Stomach (tissue), 9 donors: ENCODE results near the gene TAS1R1. TPM values are rescaled to one million over a fixed set of nuclear protein-coding genes. Genes with fewer than 3 reads are reported as not detected.

Source experiments
- DNase-seq, 2 donors: peaks; one replicate each; pipeline versions ENCODE4 v3.0.0 to v3.0.0-alpha.2; 2013 to 2019
- H3K27ac ChIP-seq, 5 donors: fragments of 200-600 bp in 4 of 5; sonication (generic) in 4 of 5; one replicate each; pipeline ENCODE4 v1.5.1; 2013 to 2019; ENCODE audit warnings: mild to moderate bottlenecking in 1 of 5, moderate library complexity in 1 of 5
- H3K27me3 ChIP-seq, 3 donors: fragments of 200-600 bp; sonication (generic); one replicate each; pipeline ENCODE4 v1.5.1; 2017 to 2019; ENCODE audit warnings: mixed run types in 1 of 3
- H3K36me3 ChIP-seq, 4 donors: fragments of 200-600 bp; sonication (generic); 1 replicate in 3 of 4; 2 replicates in 1 of 4; pipeline ENCODE4 v1.5.1; 2016 to 2019
- H3K4me1 ChIP-seq, 4 donors: fragments of 200-600 bp; sonication (generic); one replicate each; pipeline ENCODE4 v1.5.1; 2016 to 2019
- H3K4me3 ChIP-seq, 4 donors: fragments of 200-600 bp; sonication (generic) in 3 of 4; one replicate each; pipeline ENCODE4 v1.5.1; 2016 to 2019; ENCODE audit warnings: mild to moderate bottlenecking in 1 of 4
- H3K9me3 ChIP-seq, 4 donors: fragments of 200-600 bp; sonication (generic); one replicate each; pipeline ENCODE4 v1.5.1; 2016 to 2019
- EP300 ChIP-seq: sonication (generic); formaldehyde crosslinking; IDR thresholded peaks from one replicate; pipeline ENCODE4 v1.6.1; 2017; ENCODE audit warnings: antibody characterized with exemption
- POLR2A ChIP-seq, 4 donors: fragments of 450-650 bp; IDR thresholded peaks; one replicate each; pipeline ENCODE4 v1.6.1; 2016; ENCODE audit warnings: antibody characterized with exemption in 4 of 4, control low read depth in 2 of 4, mild to moderate bottlenecking in 1 of 4, moderate library complexity in 1 of 4
- POLR2AphosphoS5 ChIP-seq, 3 donors: sonication (generic); formaldehyde crosslinking; IDR thresholded peaks; one replicate each; pipeline ENCODE4 v1.6.1; 2016; ENCODE audit warnings: antibody characterized with exemption in 3 of 3
- WGBS, 5 donors: extraction: QIAGEN DNeasy Blood & Tissue Kit in 3 of 5; methylation state at CpG; one replicate each; pipeline versions ENCODE4 v1.1.5 to v1.1.7; 2013 to 2018; 5-methylcytosine and 5-hydroxymethylcytosine counted together
- intact Hi-C: fragments of 100-400 bp; cut with DNase I; formaldehyde crosslinking; loops from one replicate; pipeline ENCODE4 v1.15.1; 2023; ENCODE audit warnings: low total_unique reads
- polyA plus RNA-seq, 3 donors: library from polyadenylated mRNA; stranded (reverse); fragments of 200-250 nt; gene quantifications; one replicate each; pipeline ENCODE4 v1.2.3, GENCODE V29; 2013
- total RNA-seq, 5 donors: library from RNA; depleted of rRNA; stranded (reverse); fragments of >200 nt; gene quantifications; one replicate each; pipeline versions ENCODE4 v1.1.0 to v1.2.3, GENCODE V29; 2014 to 2016
- TF ChIP-seq, protein P1 (sequence below), 7 experiments: fragments of 450-650 bp in 4 of 7; fragments of 200-600 bp in 3 of 7; sonication (generic) in 3 of 7; IDR thresholded peaks; one replicate each; pipeline ENCODE4 v1.5.1; 2016 to 2019; ENCODE audit warnings: antibody characterized with exemption in 7 of 7, control low read depth in 2 of 7, mild to moderate bottlenecking in 1 of 7
- donor health status: healthy with polysubstance abuse.
- donor health status: Bipolar disorder and iron deficiency.
- donor health status: healthy.

The TAS1R1 gene
- total and polyA plus RNA-seq, 8 donors, result 0.08 to 0.12 TPM; not detected in 6

DNA sequence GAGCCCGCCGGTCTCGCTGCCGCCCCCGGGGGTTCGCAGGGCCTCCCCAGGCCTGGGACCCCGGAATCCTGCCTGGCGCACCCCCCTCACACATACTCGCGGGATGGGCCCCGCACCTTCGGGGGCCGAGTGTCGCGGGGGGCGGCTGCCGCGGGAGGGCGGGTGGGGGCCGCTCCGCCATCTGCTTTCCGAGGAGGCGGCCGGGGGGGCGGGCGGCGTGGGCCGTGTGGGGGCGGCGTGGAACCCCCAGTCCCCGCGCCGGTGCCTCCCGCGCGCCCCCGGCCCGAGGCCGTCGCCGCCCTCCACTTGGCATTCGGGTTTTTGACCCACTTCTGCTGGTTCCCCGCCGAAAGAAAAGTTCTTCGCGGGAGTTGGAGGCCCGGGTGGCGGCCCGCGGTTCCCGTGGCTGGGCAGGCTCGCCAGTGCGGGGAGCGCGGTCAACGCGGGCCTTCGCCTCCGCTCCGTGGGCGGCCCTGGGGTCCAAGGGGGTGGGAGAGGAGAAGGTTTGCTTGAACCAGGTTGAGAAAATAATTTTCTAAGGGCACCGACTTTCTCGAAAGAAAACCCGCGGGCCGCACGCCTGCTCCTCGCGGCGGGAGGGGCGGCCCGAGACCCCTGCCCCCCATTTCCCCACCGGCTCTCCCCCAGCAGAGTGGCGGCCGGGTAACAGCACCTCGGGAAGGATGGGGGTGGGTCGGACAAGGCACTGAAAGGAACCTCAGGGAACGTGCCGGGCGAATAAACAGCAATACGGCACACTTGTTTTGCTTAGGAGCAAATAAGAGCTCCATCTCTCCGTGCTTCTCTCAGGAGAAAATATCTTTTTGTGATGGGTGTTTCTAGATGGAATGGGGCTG lies 60.0 kb downstream of the TAS1R1 start:
- 1 to 3% (median 2%) methylated on average over 48 to 82 of the region's 82 CpGs for WGBS, 5 donors
- TF ChIP-seq EP300 (no peak), POLR2A (IDR thresholded peaks at IDR 0.05) (no peak), POLR2AphosphoS5 (IDR thresholded peaks at IDR 0.05) (no peak)
- TF ChIP-seq, protein P1, sequence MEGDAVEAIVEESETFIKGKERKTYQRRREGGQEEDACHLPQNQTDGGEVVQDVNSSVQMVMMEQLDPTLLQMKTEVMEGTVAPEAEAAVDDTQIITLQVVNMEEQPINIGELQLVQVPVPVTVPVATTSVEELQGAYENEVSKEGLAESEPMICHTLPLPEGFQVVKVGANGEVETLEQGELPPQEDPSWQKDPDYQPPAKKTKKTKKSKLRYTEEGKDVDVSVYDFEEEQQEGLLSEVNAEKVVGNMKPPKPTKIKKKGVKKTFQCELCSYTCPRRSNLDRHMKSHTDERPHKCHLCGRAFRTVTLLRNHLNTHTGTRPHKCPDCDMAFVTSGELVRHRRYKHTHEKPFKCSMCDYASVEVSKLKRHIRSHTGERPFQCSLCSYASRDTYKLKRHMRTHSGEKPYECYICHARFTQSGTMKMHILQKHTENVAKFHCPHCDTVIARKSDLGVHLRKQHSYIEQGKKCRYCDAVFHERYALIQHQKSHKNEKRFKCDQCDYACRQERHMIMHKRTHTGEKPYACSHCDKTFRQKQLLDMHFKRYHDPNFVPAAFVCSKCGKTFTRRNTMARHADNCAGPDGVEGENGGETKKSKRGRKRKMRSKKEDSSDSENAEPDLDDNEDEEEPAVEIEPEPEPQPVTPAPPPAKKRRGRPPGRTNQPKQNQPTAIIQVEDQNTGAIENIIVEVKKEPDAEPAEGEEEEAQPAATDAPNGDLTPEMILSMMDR (IDR thresholded peaks at IDR 0.05), result no peak
- intact Hi-C loops, result no loop called here
- peak overlapping the region; percentile 43 to 96 (median 96) for H3K27ac ChIP-seq
- DNase-seq, result peak in 1 of 2 donors; percentile 47
- peak overlapping the region; percentile 97 to 100 (median 100) for H3K4me3 ChIP-seq
- no peaks in the 10 kb centered on the region for H3K9me3 ChIP-seq
- peaks cover 18 to 50% (median 37%) of the 10 kb centered on the region in 4 donors for H3K4me1 ChIP-seq
- no peaks in the 10 kb centered on the region for H3K27me3 ChIP-seq
- H3K36me3 ChIP-seq, result peaks cover 6 to 32% (median 29%) of the 10 kb centered on the region in 4 donors

DNA sequence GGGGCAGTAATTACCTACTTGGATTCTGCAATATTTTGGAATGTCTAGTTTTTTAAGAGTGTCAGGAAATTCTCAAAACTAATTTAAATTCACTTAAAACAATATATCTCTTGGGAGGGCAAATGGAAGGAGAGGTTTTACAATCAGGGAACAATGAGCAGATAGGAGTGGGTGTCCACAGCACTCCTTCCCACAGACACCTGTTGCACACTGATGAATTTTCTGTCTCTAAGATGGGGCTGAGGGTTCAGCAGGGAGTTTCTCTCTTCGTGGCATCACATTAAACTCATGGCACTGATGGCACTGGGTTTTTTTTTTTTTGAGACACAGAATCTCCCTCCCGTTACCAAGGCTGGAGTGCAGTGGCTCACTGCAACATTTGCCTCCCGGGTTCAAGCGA lies 63.9 kb downstream of the TAS1R1 start:
- intact Hi-C loops, result no loop called here
- Histone ChIP-seq H3K36me3 (peaks cover 27 to 70% (median 65%) of the 10 kb centered on the region in 4 donors), H3K4me3 (no peak overlapping the region), H3K27me3 (no peaks in the 10 kb centered on the region), H3K27ac (no peak overlapping the region), H3K9me3 (no peaks in the 10 kb centered on the region), H3K4me1 (peaks cover 5 to 31% (median 18%) of the 10 kb centered on the region in 4 donors)
- no peak for DNase-seq
- TF ChIP-seq POLR2A (IDR thresholded peaks at IDR 0.05) (no peak), EP300 (no peak), POLR2AphosphoS5 (IDR thresholded peaks at IDR 0.05) (no peak)
- TF ChIP-seq, protein P1 (IDR thresholded peaks at IDR 0.05), result no peak
- 76 to 99% (median 96%) methylated on average over 3 to 4 of the region's 4 CpGs for WGBS, 5 donors

DNA sequence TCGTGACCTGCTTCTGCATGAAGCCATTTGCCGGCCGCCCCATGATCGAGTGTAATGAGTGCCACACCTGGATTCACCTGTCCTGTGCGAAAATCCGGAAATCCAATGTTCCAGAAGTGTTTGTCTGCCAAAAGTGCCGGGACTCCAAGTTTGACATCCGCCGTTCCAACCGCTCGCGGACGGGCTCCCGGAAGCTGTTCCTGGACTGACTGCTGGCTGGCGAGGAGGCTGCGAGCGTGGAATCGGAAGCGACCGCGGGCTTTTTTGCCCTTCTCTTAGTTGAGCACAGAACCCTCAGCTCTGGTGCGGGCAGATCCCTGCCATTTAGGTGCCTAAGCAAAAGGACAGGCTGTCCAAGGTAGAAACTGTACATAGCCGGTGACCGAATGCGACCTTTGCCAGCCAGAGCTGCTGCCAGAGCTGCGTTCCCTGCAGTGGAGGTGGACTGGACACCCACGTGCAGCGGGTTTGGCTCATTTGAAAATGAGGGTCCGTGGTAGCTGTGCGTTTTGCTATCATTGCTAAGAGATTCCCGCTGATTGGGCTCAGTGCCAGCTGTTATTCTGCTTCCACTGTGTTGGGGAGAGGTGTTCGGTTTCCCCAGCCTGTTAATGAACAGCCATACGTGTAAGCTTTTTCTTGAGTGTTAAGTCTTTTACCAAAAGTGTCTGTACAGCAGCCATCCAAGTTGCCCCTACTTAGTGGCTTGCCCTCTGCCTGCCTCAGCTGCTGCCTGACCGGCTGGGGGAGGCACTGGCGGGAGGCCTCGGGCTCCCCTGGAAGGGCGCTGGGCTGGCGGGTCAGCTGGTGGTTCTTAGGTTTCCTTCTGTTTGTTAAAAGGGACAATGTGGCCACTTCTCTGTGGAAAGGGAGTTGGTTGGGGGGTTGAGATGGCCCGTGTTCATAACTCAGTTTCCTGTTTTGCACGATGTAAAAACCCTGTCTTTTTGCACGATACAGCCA lies 66.6 kb downstream of the TAS1R1 start:
- peaks cover 27 to 70% (median 63%) of the 10 kb centered on the region in 4 donors for H3K36me3 ChIP-seq
- no peaks in the 10 kb centered on the region for H3K27me3 ChIP-seq
- no peaks in the 10 kb centered on the region for H3K9me3 ChIP-seq
- TF ChIP-seq EP300 (no peak), POLR2A (IDR thresholded peaks at IDR 0.05) (no peak)
- TF ChIP-seq, protein P1 (IDR thresholded peaks at IDR 0.05), result no peak
- WGBS, 5 donors, result 89 to 92% (median 92%) methylated on average over 40 to 41 of the region's 41 CpGs
- H3K4me1 ChIP-seq, result peaks cover 10 to 35% (median 21%) of the 10 kb centered on the region in 4 donors
- no peak overlapping the region for H3K4me3 ChIP-seq
- no peak overlapping the region for H3K27ac ChIP-seq
- DNase-seq, result no peak
- intact Hi-C loops, result no loop called here
